Activated CD4-positive, CD25-positive, alpha-beta regulatory T cell treated with anti-CD3 and anti-CD28 coated beads, Interleukin-2, amount 50 U/mL, for 72 hours (primary cell): ENCODE results near the gene ZMYND10.

Experiments
- DNase-seq: peaks from one replicate; pipeline ENCODE4 v3.0.0; 2021

The ZMYND10 gene

GRCh38 chr3:50370594-50370993 lies 25.1 kb upstream of the ZMYND10 start:
- DNase-seq, result no peak

- DNase-seq, result no peak
Observed at GRCh38 chr3:50369012-50369670, 23.6 kb upstream of the ZMYND10 start.

DNA sequence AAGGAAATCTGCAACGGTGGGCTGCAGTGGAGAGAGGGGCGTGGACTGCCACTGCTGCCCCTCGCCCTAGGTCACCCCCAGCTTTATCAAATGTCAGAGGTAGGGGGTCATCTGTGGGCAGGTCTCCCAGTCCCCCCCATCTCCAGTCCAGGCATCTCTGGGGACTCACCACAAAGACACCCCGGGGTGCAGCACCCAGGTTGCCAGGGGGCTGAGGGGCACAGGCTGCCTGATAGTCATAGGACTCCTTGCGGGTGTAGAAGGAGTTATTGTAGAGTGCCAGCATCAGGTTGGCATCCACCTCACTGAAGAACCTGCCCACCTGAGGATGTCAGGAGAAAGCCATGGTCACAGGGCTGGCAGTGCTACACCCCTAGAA lies 20.3 kb upstream of the ZMYND10 start:
- no peak for DNase-seq

- peak; percentile 91 for DNase-seq
Observed at GRCh38 chr3:50365080-50365841, 19.7 kb upstream of the ZMYND10 start.

DNA sequence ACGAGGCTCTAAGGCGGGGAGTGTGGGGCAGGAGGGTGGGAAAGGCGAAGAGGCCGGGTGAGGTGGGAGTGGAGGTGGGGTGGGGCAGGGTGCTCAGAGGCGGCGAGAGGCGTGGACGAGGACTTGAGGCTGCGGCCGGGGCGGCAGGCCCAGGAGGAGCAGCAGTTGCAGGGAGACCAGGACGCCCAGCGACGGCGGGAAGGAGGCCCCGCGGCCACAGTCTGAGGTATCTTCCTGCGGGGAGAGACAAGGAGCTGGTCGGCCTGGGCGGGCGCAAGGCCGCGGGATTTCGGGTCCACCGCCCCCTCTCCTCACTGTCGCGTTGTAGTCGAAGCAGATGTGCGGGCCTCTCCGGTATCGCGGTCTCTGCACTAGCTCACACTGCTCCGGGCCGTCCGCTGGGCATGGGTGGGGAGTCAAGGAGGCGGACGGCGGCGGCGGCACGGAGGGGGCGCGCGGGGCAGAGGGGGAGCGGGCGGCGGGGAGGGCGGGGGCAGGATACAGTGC lies 19.1 kb upstream of the ZMYND10 start:
- no peak for DNase-seq

GRCh38 chr3:50359760-50360110 lies 14.2 kb upstream of the ZMYND10 start:
- DNase-seq, result no peak

DNA sequence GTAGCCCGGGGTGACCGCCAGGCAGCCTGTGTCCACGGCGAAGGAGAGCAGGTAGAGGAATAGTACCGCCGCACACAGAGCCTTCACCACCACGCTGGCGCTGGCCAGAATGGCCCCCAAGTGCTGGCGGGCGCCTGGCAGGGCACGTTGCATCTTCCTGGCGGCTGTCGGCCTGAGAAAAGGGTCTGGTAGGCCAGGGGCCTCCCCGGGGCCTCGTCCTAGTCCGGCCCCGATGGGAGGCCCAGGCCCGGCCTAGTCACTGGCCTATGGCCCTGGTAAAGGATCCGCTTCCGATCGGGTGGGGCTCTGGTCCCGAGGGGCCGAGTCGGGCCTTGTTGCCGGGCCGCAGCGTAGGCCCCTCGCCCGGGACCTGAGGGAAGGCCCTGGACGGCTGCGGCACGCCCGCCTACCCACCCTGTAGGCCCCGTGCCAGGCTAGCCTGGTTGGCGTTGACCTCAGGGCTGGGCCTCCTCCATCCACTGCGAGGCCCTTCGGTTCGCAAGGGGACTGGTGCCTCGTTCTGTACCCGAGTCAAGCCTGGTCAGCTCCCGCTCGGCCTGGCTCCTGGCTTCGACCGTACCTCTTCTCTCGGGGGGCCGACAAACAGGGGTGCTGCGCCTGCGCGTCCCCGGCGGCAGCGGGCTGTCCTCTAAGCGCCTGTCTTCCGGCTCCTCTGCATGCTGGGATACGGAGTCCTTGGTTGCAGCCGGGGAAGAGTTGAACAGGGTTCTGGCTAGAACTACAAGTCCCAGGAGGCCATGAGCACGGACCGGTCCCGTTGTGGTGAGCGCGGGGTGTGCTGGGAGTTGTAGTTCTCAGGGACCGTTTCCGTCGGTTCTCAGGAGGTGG lies 13.6 kb upstream of the ZMYND10 start, which contains the start of gene TMEM115:
TMEM115 (minus strand) TSS at position 611 of the 849 bp plus-strand sequence; CDS start at position 153, 458 bp downstream.
- peak; percentile 85 for DNase-seq

DNA sequence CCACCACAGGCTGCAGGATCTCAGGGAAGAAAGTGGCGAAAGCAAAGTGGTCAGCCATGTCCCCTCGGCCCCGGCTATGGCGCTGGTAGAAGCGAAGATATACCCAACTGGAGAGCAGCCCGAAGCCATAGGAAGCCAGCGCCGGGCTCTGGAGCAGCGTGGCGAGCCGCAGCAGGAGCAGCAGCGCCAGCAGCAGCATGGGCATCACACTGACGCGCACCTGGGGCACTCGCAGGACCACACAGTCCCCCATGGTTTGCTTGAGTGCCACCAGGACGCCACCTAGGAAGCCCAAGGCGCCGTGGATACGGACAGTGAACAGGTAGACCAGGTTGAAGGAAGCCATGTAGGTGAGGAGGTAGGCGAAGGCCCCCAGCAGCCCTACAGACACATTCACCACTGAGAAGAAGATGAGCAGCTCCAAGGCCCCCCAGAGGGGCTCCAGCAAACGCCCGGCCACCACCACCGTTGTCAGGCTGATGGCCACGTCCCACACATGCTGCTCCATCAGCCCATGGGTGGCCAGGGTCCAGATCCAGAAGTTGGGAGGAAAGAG lies 12.9 kb upstream of the ZMYND10 start:
- DNase-seq, result no peak

GRCh38 chr3:50357481-50357880 lies 11.9 kb upstream of the ZMYND10 start:
- DNase-seq, result no peak

DNA sequence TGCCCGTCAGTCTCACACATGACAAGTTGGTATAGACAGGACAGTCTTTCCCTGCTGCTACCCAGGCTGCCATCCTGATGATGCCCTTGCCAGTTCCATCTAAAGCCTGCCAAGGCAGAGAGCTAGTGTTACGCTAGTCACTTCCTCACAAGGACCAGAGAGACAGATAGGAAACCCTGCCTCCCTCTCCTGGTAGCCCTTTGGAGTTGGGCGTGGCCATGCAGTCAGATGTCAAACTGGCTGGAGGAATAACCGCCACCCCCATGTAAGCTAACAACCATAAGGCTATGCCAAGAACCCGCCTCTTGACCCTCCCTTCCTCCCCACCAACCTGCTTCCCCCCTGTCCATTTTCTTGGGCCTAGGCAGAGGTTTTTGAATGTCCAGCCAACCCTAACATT lies 11.0 kb upstream of the ZMYND10 start:
- DNase-seq, result no peak

- no peak for DNase-seq
Observed at GRCh38 chr3:50355829-50356552, 10.5 kb upstream of the ZMYND10 start.

- no peak for DNase-seq
Observed at GRCh38 chr3:50354850-50355249, 9.3 kb upstream of the ZMYND10 start.

GRCh38 chr3:50354186-50354764 lies 8.7 kb upstream of the ZMYND10 start:
- no peak for DNase-seq

- no peak for DNase-seq
Observed at GRCh38 chr3:50353245-50354004, 7.9 kb upstream of the ZMYND10 start.

DNA sequence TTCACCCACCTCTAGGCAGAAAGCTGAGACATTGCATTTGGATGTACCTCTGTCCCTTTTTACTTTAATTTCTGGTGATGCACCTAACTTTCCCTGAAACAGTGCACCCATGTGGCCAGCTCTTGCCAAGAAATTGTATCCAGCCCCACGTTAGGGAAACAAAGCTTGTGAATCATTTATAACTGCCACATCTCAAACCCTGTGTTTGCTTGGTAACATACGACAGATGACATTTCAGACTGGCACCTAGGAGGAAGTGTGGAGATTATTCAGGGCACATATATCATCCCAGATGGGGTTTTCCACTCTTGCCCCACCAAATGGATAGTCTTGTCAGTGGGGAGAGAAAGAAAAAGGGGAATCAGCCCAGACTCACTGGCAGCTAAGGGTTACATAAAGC lies 7.2 kb upstream of the ZMYND10 start:
- DNase-seq, result no peak

DNA sequence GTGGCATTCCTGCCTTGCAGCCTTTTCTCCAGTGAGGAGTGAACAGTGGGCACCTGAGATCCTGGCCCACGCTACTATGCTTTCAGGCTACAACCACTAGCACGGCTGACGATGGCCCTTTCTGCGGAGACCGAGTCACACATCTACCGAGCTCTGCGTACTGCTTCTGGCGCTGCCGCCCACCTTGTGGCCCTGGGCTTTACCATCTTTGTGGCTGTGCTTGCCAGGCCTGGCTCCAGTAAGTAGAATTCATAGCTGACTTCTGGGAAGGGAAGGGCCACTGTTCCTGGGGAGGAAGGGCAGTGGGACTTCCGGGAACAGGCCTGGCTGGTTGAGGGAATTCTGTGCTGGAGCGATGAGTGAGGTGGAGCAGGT lies 5.8 kb upstream of the ZMYND10 start:
- no peak for DNase-seq

DNA sequence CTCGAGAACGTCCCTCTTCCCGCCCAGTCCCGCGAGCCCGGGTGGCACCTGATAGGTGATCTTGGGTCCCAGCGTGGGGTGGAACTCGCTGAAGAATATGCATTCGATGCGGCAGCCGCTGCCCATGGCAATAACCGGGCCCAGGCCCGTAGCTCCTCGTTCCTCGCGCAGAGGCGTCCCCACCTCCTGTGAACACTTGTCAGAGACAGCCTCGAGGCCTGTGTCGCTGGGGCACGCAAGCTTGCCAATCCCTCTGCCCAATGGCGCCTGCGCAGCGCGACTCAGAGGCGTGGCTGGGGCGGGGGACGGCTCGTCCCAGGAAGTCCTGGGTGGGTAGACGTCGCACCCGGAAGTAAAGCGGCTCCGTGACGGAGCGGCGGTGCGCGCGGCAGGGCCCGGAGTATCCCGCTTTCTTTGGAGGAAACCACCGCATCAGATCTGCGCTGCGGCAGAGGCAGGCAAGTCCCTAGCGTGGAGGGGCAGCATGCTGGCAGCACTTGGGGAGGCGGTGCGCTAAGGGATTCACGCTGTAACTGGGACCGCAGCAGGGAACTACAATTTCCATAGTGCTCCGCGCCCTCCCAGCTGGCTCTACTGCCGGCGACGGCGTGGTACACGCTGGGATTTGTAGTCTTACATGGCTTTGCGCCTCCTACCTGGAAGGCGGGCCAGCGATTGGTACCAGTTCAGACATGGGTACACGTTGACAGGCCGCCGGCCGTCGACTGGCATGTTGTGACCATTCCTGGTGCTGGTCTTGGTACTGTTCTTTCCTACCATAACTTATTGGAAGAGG lies 5.2 kb upstream of the ZMYND10 start, which contains the start of the genes CYB561D2 and NPRL2:
CYB561D2 (plus strand) TSS at position 336 of the 796 bp plus-strand sequence. CDS start 572 bp downstream, outside the sequence.
NPRL2 (minus strand) TSS at position 249 of the 796 bp plus-strand sequence; CDS start at position 126, 123 bp downstream.
- DNase-seq, result peak; percentile 99

DNA sequence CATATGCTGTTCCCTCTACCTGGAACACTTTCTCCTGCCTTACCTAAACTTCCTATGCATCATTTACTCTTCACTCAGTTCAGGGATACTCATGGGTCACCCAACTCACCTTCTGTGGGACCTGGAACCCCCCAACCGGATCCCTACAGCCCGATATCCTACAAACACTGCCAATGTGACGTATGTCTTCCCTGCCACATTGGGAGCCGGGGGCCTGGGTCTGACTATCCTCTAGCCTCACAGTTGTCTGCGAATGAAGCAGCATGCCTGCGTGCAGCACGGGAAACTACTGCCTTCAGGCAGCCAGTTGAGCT lies 4.6 kb upstream of the ZMYND10 start:
- no peak for DNase-seq

DNA sequence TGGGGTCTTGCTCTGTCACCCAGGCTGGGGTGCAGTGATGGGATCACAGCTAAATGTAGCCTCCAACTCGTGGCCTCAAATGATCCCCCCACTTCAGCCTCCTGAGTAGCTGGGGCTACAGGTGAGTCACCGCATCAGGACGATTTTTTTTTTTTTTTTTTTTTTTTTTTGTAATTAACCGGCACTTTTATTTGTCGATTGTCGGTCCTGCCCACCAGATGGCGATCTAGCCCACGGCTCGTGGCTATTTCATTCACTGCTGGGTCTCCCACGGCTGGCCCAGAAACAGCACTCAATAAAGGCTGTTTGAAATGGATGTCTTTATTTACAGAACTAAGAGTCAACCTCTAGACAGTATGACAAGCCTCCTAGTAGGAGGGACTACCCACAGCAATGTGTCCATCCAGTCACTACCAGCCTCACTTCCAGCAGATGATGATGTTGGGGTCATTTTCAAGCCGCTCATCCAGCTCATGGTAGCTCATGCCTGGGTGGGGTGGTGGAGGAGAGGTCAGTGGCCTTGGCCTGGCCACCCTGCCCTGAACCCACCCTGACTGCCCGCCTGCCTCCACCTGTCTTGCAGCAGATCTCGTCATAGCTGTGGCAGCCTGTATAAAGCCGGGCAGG lies 1.8 kb upstream of the ZMYND10 start:
- peak; percentile 62 for DNase-seq

DNA sequence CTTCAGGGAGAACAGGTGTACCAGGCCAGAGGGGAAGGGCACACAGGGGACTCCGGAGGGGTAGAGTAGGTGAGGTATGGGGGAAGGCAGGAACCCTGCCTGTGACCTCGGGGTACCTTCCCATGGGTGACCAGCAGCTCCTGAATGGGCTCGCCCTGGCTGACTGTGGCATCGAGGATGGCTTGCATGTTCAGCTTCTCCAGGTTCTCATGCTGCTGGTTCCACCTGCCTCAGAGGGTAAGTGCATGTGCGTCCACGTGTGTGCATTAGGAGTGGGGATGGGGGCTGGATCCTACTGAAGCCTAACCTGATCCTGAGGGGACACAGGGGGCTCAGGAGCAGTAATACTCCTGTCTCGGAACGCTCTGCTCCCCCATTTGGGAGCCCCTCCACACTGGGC lies 524 bp downstream of the ZMYND10 start:
- no peak for DNase-seq
